T-helper 1 cell treated with Interleukin-12 subunit alpha and Interleukin-12 subunit beta and Interleukin-4 antibody, amounts not matched to agents 30 ng/mL and 1 ng/mL, for 36 hours (primary cell): Measurements from ENCODE around the gene NLRP1. TPM values are rescaled to one million over a fixed set of nuclear protein-coding genes. Genes with fewer than 3 reads are reported as not detected.

Experiments
- intact Hi-C: fragments of 100-400 bp; cut with micrococcal nuclease; formaldehyde crosslinking; loops from one replicate; pipeline ENCODE4 v1.15.1; 2024
- total RNA-seq: library from RNA; stranded (reverse); gene quantifications from 2 replicates; pipeline ENCODE4 v1.2.3, GENCODE V29; 2022

NLRP1 gene
- total RNA-seq, 1 donor from 2014 or later, result 69.0 TPM

GRCh38 chr17:5526821-5527598, 57.3 kb downstream of the NLRP1 start:
- intact Hi-C loops, result no loop called here

- intact Hi-C loops, result no loop called here
These were observed 61.1 kb downstream of the NLRP1 start for GRCh38 chr17:5523249-5523648.

- intact Hi-C loops, result no loop called here
These were observed 61.8 kb downstream of the NLRP1 start for GRCh38 chr17:5522476-5522875.

- intact Hi-C loops, result no loop called here
These were observed 68.1 kb downstream of the NLRP1 start for GRCh38 chr17:5516060-5516792.

GRCh38 chr17:5514976-5515375, 69.3 kb downstream of the NLRP1 start:
- intact Hi-C loops, result loop anchor here (5.0 kb wide), 1 partner anchor 912 kb away; no protein-coding TSS in a partner anchor

- intact Hi-C loops, result loop anchor here (5.0 kb wide), 1 partner anchor 914 kb away; no protein-coding TSS in a partner anchor
These were observed 70.7 kb downstream of the NLRP1 start for GRCh38 chr17:5513628-5514027.

- intact Hi-C loops, result loop anchor here (5.0 kb wide), 1 partner anchor 916 kb away; no protein-coding TSS in a partner anchor
These were observed 72.7 kb downstream of the NLRP1 start for GRCh38 chr17:5511401-5512225.

- intact Hi-C loops, result loop anchor here (5.0 kb wide), 1 partner anchor 917 kb away; no protein-coding TSS in a partner anchor
These were observed 73.5 kb downstream of the NLRP1 start for GRCh38 chr17:5510771-5511170.

GRCh38 chr17:5509482-5509881, 74.8 kb downstream of the NLRP1 start:
- intact Hi-C loops, result no loop called here

- intact Hi-C loops, result no loop called here
These were observed 75.5 kb downstream of the NLRP1 start for GRCh38 chr17:5508810-5509209.

- intact Hi-C loops, result no loop called here
These were observed 78.0 kb downstream of the NLRP1 start for GRCh38 chr17:5506307-5506706.

- intact Hi-C loops, result no loop called here
These were observed 81.8 kb downstream of the NLRP1 start for GRCh38 chr17:5502552-5502951.

GRCh38 chr17:5501685-5502084, 82.6 kb downstream of the NLRP1 start:
- intact Hi-C loops, result loop anchor here (1.0 kb wide), 1 partner anchor 15 kb away; the partner anchor contains the start of genes DERL2 and MIS12

GRCh38 chr17:5500589-5501391, 83.5 kb downstream of the NLRP1 start:
- intact Hi-C loops, result loop anchor here (1.0 kb wide), 1 partner anchor 14 kb away; the partner anchor contains the start of genes DERL2 and MIS12

- intact Hi-C loops, result no loop called here
These were observed 84.1 kb downstream of the NLRP1 start for GRCh38 chr17:5500247-5500588.

- intact Hi-C loops, result no loop called here
These were observed 84.7 kb downstream of the NLRP1 start for GRCh38 chr17:5499476-5500231.

- intact Hi-C loops, result no loop called here
These were observed 91.3 kb downstream of the NLRP1 start for GRCh38 chr17:5492970-5493369.

- intact Hi-C loops, result loop anchor here (5.0 kb wide), 2 partner anchors 296 to 1819 kb away; partner anchors contain the start of genes EIF5A and ZNF594
These were observed 95.6 kb downstream of the NLRP1 start for GRCh38 chr17:5488752-5489151.
